Pancreas (tissue), 10 donors: ENCODE measurements around the gene C2CD2L. TPM values are rescaled to one million over a fixed set of nuclear protein-coding genes. Genes with fewer than 3 reads are reported as not detected.
"Not testable (repeated sequence)": the region's sequence is repeated elsewhere in the genome, so short reads cannot be mapped to it uniquely, and the experiment has no call there.

Experiments
- ATAC-seq, 4 donors: fragments of 200-7000 bp; cut with Tn5 transposase; one replicate each; pipeline versions ENCODE4 v1.8.0 to v1.9.1; 2020; ENCODE audit warnings: mild to moderate bottlenecking in 4 of 4, moderate library complexity in 4 of 4
- DNase-seq, 6 donors: peaks; one replicate each; pipeline ENCODE4 v3.0.0-alpha.2; 2020
- FAIRE-seq: peaks from 2 replicates; lab custom pipeline; 2012; peaks lifted over from hg19 to GRCh38; lab: Jason Lieb, UNC
- H3K27ac ChIP-seq, 4 donors: fragments of 200-600 bp; sonication (generic); 1 replicate in 3 of 4; 2 replicates in 1 of 4; pipeline versions ENCODE4 v1.5.0 to v1.8.0; 2020
- H3K27me3 ChIP-seq, 4 donors: fragments of 200-600 bp; one replicate each; pipeline ENCODE4 v1.8.0; 2021
- H3K36me3 ChIP-seq, 3 donors: fragments of 200-600 bp; sonication (generic) in 1 of 3; one replicate each; pipeline versions ENCODE4 v1.5.0 to v1.8.0; 2020 to 2021
- H3K4me1 ChIP-seq, 3 donors: fragments of 200-600 bp; one replicate each; pipeline ENCODE4 v1.8.0; 2021
- H3K4me3 ChIP-seq, 4 donors: fragments of 200-600 bp; sonication (generic) in 2 of 4; one replicate each; pipeline versions ENCODE4 v1.5.0 to v1.8.0; 2020 to 2021
- H3K9me3 ChIP-seq, 4 donors: fragments of 200-600 bp; one replicate each; pipeline ENCODE4 v1.8.0; 2021
- CTCF ChIP-seq, 4 donors: fragments of 200-600 bp; sonication (generic) in 3 of 4; IDR thresholded peaks; one replicate each; pipeline versions ENCODE4 v1.5.0 to v1.8.0; 2021; ENCODE audit warnings: antibody characterized with exemption in 4 of 4
- WGBS, 2 donors: extraction: QIAGEN DNeasy Blood & Tissue Kit; methylation state at CpG; one replicate each; pipeline ENCODE4 v1.1.7; 2013; 5-methylcytosine and 5-hydroxymethylcytosine counted together
- intact Hi-C, 3 donors: fragments of 100-400 bp; cut with DNase I; formaldehyde crosslinking; loops; one replicate each; pipeline versions ENCODE4 v1.11.1 to v1.14.2; 2022
- polyA plus RNA-seq, 2 donors: library from polyadenylated mRNA; stranded (reverse); fragments of 200-250 nt; gene quantifications; one replicate each; pipeline ENCODE4 v1.2.3, GENCODE V29; 2013
- total RNA-seq, 6 donors: library from RNA; stranded (reverse); fragmentation: NEBNext Ultra II Directional in 4 of 6; extraction: Animal tissue kit (Norgen Biotek cat#: 25700) in 4 of 6; gene quantifications; one replicate each; pipeline versions ENCODE4 v1.2.1 to v1.2.4, GENCODE V29; 2021 to 2023
- donor health status: healthy with polysubstance abuse.
- donor health status: DM: no; HTN: no; CAD: no; lungs with moderate emphysema.
- donor health status: DM: no; HTN: no; CAD: no.
- donor health status: control.
- donor health status: control.
- donor health status: Bipolar disorder and iron deficiency.
- donor health status: DM: yes; HTN: yes; CAD: no.
- donor health status: DM: no; HTN: no; CAD: no.
- donor health status: DM: no; HTN: no; CAD: no.
- donor health status: DM: yes; HTN: yes; CAD: no.

Gene C2CD2L
- total and polyA plus RNA-seq, 8 donors = 4.9 to 12.3 (median 7.3) TPM

DNA sequence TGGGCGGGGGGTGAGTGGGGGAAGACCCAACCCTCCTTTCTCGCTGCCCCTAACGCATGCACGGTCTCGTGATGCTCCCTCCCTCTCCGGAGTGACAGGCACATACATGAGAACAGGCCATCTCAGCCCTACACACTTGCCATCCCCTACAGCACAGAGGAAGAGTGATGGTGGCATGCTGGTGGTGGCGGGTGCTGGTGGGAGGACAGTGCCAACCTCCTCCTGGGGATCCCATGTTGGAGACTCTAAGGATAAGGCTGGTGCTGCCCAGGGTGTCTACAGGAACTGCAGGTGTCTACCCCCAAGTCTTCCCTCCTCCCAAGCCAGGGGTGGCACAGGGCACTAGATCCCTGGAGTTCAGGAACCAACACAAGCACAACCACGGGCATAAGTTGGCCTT is 54.7 kb downstream of the C2CD2L start:
- DNase-seq = peak in 1 of 6 donors; percentile 13
- no peaks in the 10 kb centered on the region for H3K36me3 ChIP-seq
- intact Hi-C loops = no loop called here
- no peaks in the 10 kb centered on the region for H3K27me3 ChIP-seq
- no peak overlapping the region for H3K4me3 ChIP-seq
- no peak for TF ChIP-seq CTCF (IDR thresholded peaks at IDR 0.05)
- no peak for ATAC-seq
- no peak overlapping the region for H3K27ac ChIP-seq
- H3K4me1 ChIP-seq = no peaks in the 10 kb centered on the region
- WGBS, 2 donors = 67 to 79% methylated on average over 8 of the region's 8 CpGs
- H3K9me3 ChIP-seq = no peaks in the 10 kb centered on the region
- no peak for FAIRE-seq

GRCh38 chr11:119166368-119167076 is 59.4 kb downstream of the C2CD2L start:
- no peaks in the 10 kb centered on the region for H3K27me3 ChIP-seq
- no peak overlapping the region for H3K4me3 ChIP-seq
- intact Hi-C loops = no loop called here
- peaks cover 0 to 5% (median 0%) of the 10 kb centered on the region in 3 donors for H3K4me1 ChIP-seq
- WGBS, 2 donors = 46 to 64% methylated on average over 8 of the region's 8 CpGs
- FAIRE-seq (no peak), ATAC-seq (peak in 1 of 4 donors; percentile 1), DNase-seq (peak in 1 of 6 donors; percentile 6)
- no peak overlapping the region for H3K27ac ChIP-seq
- TF ChIP-seq CTCF (IDR thresholded peaks at IDR 0.05) = no peak
- no peaks in the 10 kb centered on the region for H3K9me3 ChIP-seq
- H3K36me3 ChIP-seq = no peaks in the 10 kb centered on the region

GRCh38 chr11:119167077-119167458 is 59.9 kb downstream of the C2CD2L start:
- H3K27ac ChIP-seq = not testable (repeated sequence)

GRCh38 chr11:119167933-119168332 is 60.8 kb downstream of the C2CD2L start:
- DNase-seq = no peak

More at GRCh38 chr11:119167077-119167458, 59.9 kb downstream of the C2CD2L start:
- WGBS, 2 donors = 71 to 79% methylated on average over 10 of the region's 10 CpGs
- intact Hi-C loops, H3K4me1 ChIP-seq, H3K9me3 ChIP-seq, DNase-seq, H3K36me3 ChIP-seq, ATAC-seq, H3K27me3 ChIP-seq, H3K4me3 ChIP-seq, FAIRE-seq: not testable (repeated sequence)

More at GRCh38 chr11:119167933-119168332, 60.8 kb downstream of the C2CD2L start:
- Histone ChIP-seq H3K4me1 (peaks cover 0 to 5% (median 0%) of the 10 kb centered on the region in 3 donors), H3K4me3 (no peak overlapping the region), H3K27me3 (no peaks in the 10 kb centered on the region), H3K36me3 (no peaks in the 10 kb centered on the region), H3K27ac (no peak overlapping the region), H3K9me3 (no peaks in the 10 kb centered on the region)
- ATAC-seq (no peak), FAIRE-seq (no peak)
- WGBS, 2 donors = 62 to 67% methylated on average over 6 of the region's 6 CpGs
- no peak for TF ChIP-seq CTCF (IDR thresholded peaks at IDR 0.05)
- intact Hi-C loops = no loop called here

Other genes starting within 250 kb of the C2CD2L start
- under 1 TPM; 0.06 to 0.20 (median 0.12) TPM for gene CXCR5, start 223.5 kb upstream of the C2CD2L start, total RNA-seq
- under 1 TPM; 0.11 to 0.19 TPM for gene CXCR5, start 223.5 kb upstream of the C2CD2L start, polyA plus RNA-seq
- gene BCL9L, start 181.4 kb upstream of the C2CD2L start, total RNA-seq = 10 to 100 TPM; 15.2 to 40.8 (median 23.3) TPM
- gene BCL9L, start 181.4 kb upstream of the C2CD2L start, polyA plus RNA-seq = 10 to 100 TPM in 1 of 2 donors, 1 to 10 TPM in 1; 6.5 to 31.4 TPM
- gene UPK2, start 151.0 kb upstream of the C2CD2L start, total RNA-seq = under 1 TPM in 1 of 6 donors, not detected in 5; 0.16 TPM
- under 1 TPM; 0.09 to 0.19 TPM for gene UPK2, start 151.0 kb upstream of the C2CD2L start, polyA plus RNA-seq
- gene FOXR1, start 135.6 kb upstream of the C2CD2L start, total RNA-seq = not detected
- not detected for gene FOXR1, start 135.6 kb upstream of the C2CD2L start, polyA plus RNA-seq
- gene CENATAC, start 109.2 kb upstream of the C2CD2L start, total RNA-seq = 10 to 100 TPM in 4 of 6 donors, 1 to 10 TPM in 2; 9.1 to 21.3 (median 14.0) TPM
- gene CENATAC, start 109.2 kb upstream of the C2CD2L start, polyA plus RNA-seq = 10 to 100 TPM; 61.1 to 86.2 TPM
- gene RPS25, start 89.0 kb upstream of the C2CD2L start, total RNA-seq = 100 to 1,000 TPM; 536 to 863 (median 675) TPM
- gene RPS25, start 89.0 kb upstream of the C2CD2L start, polyA plus RNA-seq = 1,000 to 10,000 TPM; 1,298 to 1,472 TPM
- gene TRAPPC4, start 88.6 kb upstream of the C2CD2L start, total RNA-seq = 10 to 100 TPM; 13.7 to 36.5 (median 27.2) TPM
- gene TRAPPC4, start 88.6 kb upstream of the C2CD2L start, polyA plus RNA-seq = 10 to 100 TPM; 21.6 to 55.7 TPM
- gene SLC37A4, start 76.5 kb upstream of the C2CD2L start, total RNA-seq = 10 to 100 TPM; 27.1 to 41.6 (median 32.6) TPM
- 100 to 1,000 TPM in 1 of 2 donors, 10 to 100 TPM in 1; 67.0 to 163 TPM for gene SLC37A4, start 76.5 kb upstream of the C2CD2L start, polyA plus RNA-seq
- gene HYOU1, start 50.1 kb upstream of the C2CD2L start, total RNA-seq = 100 to 1,000 TPM; 105 to 210 (median 169) TPM
- gene HYOU1, start 50.1 kb upstream of the C2CD2L start, polyA plus RNA-seq = 10 to 100 TPM; 79.2 to 79.8 TPM
- 10 to 100 TPM; 14.2 to 21.2 (median 16.0) TPM for gene VPS11, start 39.5 kb upstream of the C2CD2L start, total RNA-seq
- 10 to 100 TPM; 34.2 to 47.4 TPM for gene VPS11, start 39.5 kb upstream of the C2CD2L start, polyA plus RNA-seq
- 10 to 100 TPM in 1 of 6 donors, 1 to 10 TPM in 5; 4.8 to 15.1 (median 8.6) TPM for gene HMBS, start 22.5 kb upstream of the C2CD2L start, total RNA-seq
- gene HMBS, start 22.5 kb upstream of the C2CD2L start, polyA plus RNA-seq = 10 to 100 TPM; 18.9 TPM
- gene DPAGT1, start 5.5 kb upstream of the C2CD2L start, total RNA-seq = 10 to 100 TPM; 21.3 to 46.2 (median 26.1) TPM
- gene DPAGT1, start 5.5 kb upstream of the C2CD2L start, polyA plus RNA-seq = 10 to 100 TPM; 30.6 to 31.9 TPM
- 10 to 100 TPM in 3 of 6 donors, 1 to 10 TPM in 3; 8.6 to 19.3 (median 11.3) TPM for gene HINFP, start 14.2 kb downstream of the C2CD2L start, total RNA-seq
- gene HINFP, start 14.2 kb downstream of the C2CD2L start, polyA plus RNA-seq = 10 to 100 TPM; 16.7 to 21.3 TPM
- gene ABCG4, start 41.7 kb downstream of the C2CD2L start, total RNA-seq = not detected
- gene ABCG4, start 41.7 kb downstream of the C2CD2L start, polyA plus RNA-seq = under 1 TPM; 0.11 to 0.21 TPM
- 10 to 100 TPM in 1 of 6 donors, 1 to 10 TPM in 5; 6.9 to 12.6 (median 7.5) TPM for gene NLRX1, start 61.4 kb downstream of the C2CD2L start, total RNA-seq
- 1 to 10 TPM; 6.5 to 7.9 TPM for gene NLRX1, start 61.4 kb downstream of the C2CD2L start, polyA plus RNA-seq
- gene NHERF4, start 78.1 kb downstream of the C2CD2L start, total RNA-seq = 1 to 10 TPM in 2 of 6 donors, under 1 TPM in 3, not detected in 1; 0.38 to 1.6 (median 0.84) TPM
- gene NHERF4, start 78.1 kb downstream of the C2CD2L start, polyA plus RNA-seq = 1 to 10 TPM; 2.5 to 4.7 TPM
- gene CBL, start 99.0 kb downstream of the C2CD2L start, total RNA-seq = 1 to 10 TPM; 3.3 to 9.8 (median 4.3) TPM
- gene CBL, start 99.0 kb downstream of the C2CD2L start, polyA plus RNA-seq = 1 to 10 TPM; 2.0 to 2.6 TPM
- gene MCAM, start 209.8 kb downstream of the C2CD2L start, total RNA-seq = 10 to 100 TPM; 11.2 to 46.7 (median 19.6) TPM
- 10 to 100 TPM; 20.3 to 24.0 TPM for gene MCAM, start 209.8 kb downstream of the C2CD2L start, polyA plus RNA-seq
- 10 to 100 TPM in 2 of 6 donors, 1 to 10 TPM in 4; 5.6 to 11.5 (median 8.5) TPM for gene RNF26, start 227.2 kb downstream of the C2CD2L start, total RNA-seq
- gene RNF26, start 227.2 kb downstream of the C2CD2L start, polyA plus RNA-seq = 1 to 10 TPM; 4.9 to 8.8 TPM
- 10 to 100 TPM in 3 of 6 donors, 1 to 10 TPM in 3; 6.7 to 22.9 (median 10.4) TPM for gene C1QTNF5, start 233.5 kb downstream of the C2CD2L start, total RNA-seq
- gene C1QTNF5, start 233.5 kb downstream of the C2CD2L start, polyA plus RNA-seq = 10 to 100 TPM; 22.2 to 27.9 TPM
- gene MFRP, start 239.4 kb downstream of the C2CD2L start, total RNA-seq = not detected
- not detected for gene MFRP, start 239.4 kb downstream of the C2CD2L start, polyA plus RNA-seq